Thymus (tissue), 11 donors: Measurements from ENCODE around the gene GNAZ. TPM values are rescaled to one million over a fixed set of nuclear protein-coding genes. Genes with fewer than 3 reads are reported as not detected.

Experiments used
- DNase-seq, 9 donors: peaks; one replicate each; pipeline ENCODE4 v3.0.0-alpha.2; 2013; ENCODE audit warnings: low spot score in 9 of 9, low read depth in 6 of 9, missing footprints in 1 of 9
- H3K27ac ChIP-seq, 2 donors: one replicate each; pipeline ENCODE4 v1.5.1; 2013; ENCODE audit warnings: control low read depth in 1 of 2, low read depth in 1 of 2, low read length in 1 of 2, mild to moderate bottlenecking in 1 of 2, moderate library complexity in 1 of 2
- H3K27me3 ChIP-seq, 2 donors: one replicate each; pipeline ENCODE4 v1.5.1; 2013; ENCODE audit warnings: low read length in 1 of 2; ENCODE audit not compliant: control insufficient read depth in 2 of 2, insufficient read depth in 1 of 2
- H3K36me3 ChIP-seq, 2 donors: one replicate each; pipeline ENCODE4 v1.5.1; 2013; ENCODE audit warnings: low read length in 1 of 2, mild to moderate bottlenecking in 1 of 2, moderate library complexity in 1 of 2; ENCODE audit not compliant: control insufficient read depth in 2 of 2, insufficient read depth in 2 of 2
- H3K4me1 ChIP-seq, 2 donors: one replicate each; pipeline ENCODE4 v1.5.1; 2013; ENCODE audit warnings: low read length in 2 of 2; ENCODE audit not compliant: control insufficient read depth in 2 of 2, insufficient read depth in 2 of 2
- H3K4me3 ChIP-seq, 2 donors: one replicate each; pipeline ENCODE4 v1.5.1; 2013; ENCODE audit warnings: low read length in 2 of 2, control low read depth in 1 of 2, mild to moderate bottlenecking in 1 of 2
- H3K9me3 ChIP-seq, 2 donors: one replicate each; pipeline ENCODE4 v1.5.1; 2013; ENCODE audit warnings: low read length in 1 of 2, mild to moderate bottlenecking in 1 of 2; ENCODE audit not compliant: control insufficient read depth in 2 of 2, insufficient read depth in 1 of 2
- WGBS: extraction: QIAGEN DNeasy Blood & Tissue Kit; methylation state at CpG from one replicate; pipeline ENCODE4 v1.1.7; 2013; 5-methylcytosine and 5-hydroxymethylcytosine counted together
- polyA plus RNA-seq: library from polyadenylated mRNA; stranded (reverse); fragments of 200-250 nt; gene quantifications from one replicate; pipeline ENCODE4 v1.2.3, GENCODE V29; 2013
- total RNA-seq: library from RNA; stranded (reverse); fragments of 120-200 nt; gene quantifications from one replicate; pipeline ENCODE4 v1.2.4, GENCODE V29; 2013
- donor health status: healthy.

Gene GNAZ
- total and polyA plus RNA-seq, 2 donors, result 0.66 to 1.1 TPM

DNA sequence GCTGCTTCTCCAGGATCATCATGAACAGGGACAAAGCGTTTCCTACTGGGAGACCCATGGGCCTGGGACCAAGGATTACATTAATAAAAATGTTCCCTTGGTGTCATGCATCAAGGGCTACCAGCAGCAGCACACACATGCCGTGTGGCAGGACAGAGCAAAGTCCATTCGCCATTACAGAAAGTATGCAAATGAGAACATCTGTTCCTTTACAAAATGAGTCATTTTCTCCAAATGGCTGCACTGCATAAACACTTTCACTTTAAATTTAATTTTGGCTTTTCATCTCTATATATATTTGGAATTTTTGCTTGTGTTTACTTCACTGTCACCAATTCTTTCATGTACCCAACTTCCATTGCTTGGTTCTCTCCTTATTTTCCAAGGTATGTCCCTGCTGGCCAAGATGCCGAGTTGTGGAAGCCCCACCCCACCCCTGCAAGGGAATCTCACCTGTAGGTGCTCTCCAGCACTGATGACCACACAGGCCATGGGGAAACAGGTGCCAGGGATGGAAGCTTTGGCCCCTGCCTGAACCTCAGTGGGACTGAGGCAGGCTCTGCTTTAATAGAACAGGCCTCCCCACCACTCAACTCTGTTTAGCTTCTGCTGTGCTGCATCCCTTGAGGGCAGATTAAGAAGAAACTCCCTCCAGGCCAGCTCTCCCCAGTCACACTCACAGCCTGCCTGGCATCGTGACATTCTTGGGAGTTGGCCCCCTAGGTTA lies 15.6 kb upstream of the GNAZ start:
- WGBS, result 96% methylated on average over 5 of the region's 5 CpGs
- no peak for DNase-seq
- peaks cover 0 to 14% of the 10 kb centered on the region in 2 donors for H3K27me3 ChIP-seq
- no peak overlapping the region for H3K4me3 ChIP-seq
- peaks cover 0 to 8% of the 10 kb centered on the region in 2 donors for H3K9me3 ChIP-seq
- H3K4me1 ChIP-seq, result no peaks in the 10 kb centered on the region
- H3K27ac ChIP-seq, result no peak overlapping the region
- H3K36me3 ChIP-seq, result no peaks in the 10 kb centered on the region

DNA sequence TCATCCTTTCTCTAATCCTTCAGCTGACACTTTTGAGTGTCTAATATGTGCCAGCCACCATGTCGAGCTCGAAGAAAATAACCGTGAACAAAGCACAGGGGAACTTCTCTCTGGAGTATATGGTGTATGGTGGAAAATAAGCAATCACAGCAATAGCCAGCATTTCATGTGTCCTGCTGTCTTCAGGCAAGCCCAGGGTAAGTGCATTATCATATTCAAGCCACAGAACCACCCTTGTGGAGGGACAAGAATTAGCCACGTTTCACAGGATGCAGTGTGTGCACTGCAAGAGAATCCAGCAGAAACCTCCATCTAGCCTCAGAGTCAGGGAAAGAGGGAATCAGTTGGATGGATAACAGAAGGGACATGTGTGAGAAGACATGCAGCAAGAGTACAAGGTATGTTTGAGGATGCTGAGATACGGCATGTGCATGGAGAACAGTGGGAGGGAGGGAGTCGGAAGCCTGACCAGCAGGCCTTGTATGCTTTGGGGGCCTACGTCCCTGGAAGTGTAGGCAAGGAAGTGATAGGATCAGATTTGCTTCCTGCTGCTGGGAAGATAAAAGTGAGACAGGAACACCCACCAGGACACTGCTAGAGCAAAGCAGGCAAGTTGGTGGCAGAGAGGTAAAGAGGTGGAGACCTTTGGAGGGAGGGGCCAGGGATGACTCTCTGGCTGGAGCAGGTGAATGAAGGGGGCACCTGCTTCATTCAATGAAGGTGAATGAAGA lies 14.7 kb upstream of the GNAZ start:
- DNase-seq, result no peak
- H3K27ac ChIP-seq, result no peak overlapping the region
- peaks cover 0 to 14% of the 10 kb centered on the region in 2 donors for H3K27me3 ChIP-seq
- no peak overlapping the region for H3K4me3 ChIP-seq
- no peaks in the 10 kb centered on the region for H3K4me1 ChIP-seq
- no peaks in the 10 kb centered on the region for H3K36me3 ChIP-seq
- 82% methylated on average over 7 of the region's 7 CpGs for WGBS
- H3K9me3 ChIP-seq, result peaks cover 0 to 8% of the 10 kb centered on the region in 2 donors

DNA sequence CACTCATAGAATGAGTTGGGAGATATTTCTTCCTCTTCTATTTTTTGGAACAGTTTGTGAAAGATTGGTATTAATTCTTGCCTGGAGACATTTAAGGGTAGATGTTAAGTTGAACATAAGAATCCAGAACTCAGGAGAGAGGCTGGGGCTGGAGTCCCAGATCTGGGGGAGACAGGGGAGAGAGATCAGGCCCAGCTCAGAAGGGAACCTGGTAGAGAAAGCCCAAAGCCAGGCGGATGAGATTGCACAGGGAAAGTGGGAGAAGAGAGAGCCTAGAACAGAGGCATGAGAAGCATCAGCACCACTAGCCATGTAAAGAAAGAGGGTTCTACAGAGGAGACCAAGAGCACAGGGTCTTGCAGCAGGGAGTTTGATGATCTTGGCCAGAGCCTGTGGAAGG lies 13.0 kb upstream of the GNAZ start:
- no peaks in the 10 kb centered on the region for H3K4me1 ChIP-seq
- no peaks in the 10 kb centered on the region for H3K36me3 ChIP-seq
- WGBS, result 61% methylated on average over 1 of the region's 1 CpG
- peaks cover 0 to 14% of the 10 kb centered on the region in 2 donors for H3K27me3 ChIP-seq
- no peak overlapping the region for H3K4me3 ChIP-seq
- peaks cover 0 to 8% of the 10 kb centered on the region in 2 donors for H3K9me3 ChIP-seq
- H3K27ac ChIP-seq, result no peak overlapping the region
- no peak for DNase-seq

DNA sequence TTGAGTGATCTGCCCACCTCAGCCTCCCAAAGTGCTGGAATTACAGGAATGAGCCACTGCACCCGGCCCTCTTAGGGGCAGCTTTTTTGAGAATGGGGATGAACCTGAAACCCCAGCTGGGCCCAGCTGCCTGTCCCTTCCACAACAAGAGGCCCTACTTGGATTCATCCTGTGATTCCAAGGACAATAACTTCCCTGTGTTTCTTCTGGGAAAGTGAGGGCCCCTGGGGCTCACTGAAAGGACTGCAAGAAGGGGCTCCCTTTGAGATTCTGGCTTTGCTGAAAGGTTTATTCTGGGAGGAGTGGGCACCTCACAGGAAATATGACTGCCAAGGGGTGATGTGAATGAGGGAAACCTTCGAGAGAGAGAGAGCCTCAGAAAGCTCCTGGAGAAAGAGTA lies 12.3 kb upstream of the GNAZ start:
- H3K4me3 ChIP-seq, result no peak overlapping the region
- H3K4me1 ChIP-seq, result no peaks in the 10 kb centered on the region
- peaks cover 0 to 8% of the 10 kb centered on the region in 2 donors for H3K9me3 ChIP-seq
- 80% methylated on average over 2 of the region's 2 CpGs for WGBS
- DNase-seq, result no peak
- H3K27ac ChIP-seq, result no peak overlapping the region
- H3K36me3 ChIP-seq, result no peaks in the 10 kb centered on the region
- H3K27me3 ChIP-seq, result peaks cover 0 to 13% of the 10 kb centered on the region in 2 donors

DNA sequence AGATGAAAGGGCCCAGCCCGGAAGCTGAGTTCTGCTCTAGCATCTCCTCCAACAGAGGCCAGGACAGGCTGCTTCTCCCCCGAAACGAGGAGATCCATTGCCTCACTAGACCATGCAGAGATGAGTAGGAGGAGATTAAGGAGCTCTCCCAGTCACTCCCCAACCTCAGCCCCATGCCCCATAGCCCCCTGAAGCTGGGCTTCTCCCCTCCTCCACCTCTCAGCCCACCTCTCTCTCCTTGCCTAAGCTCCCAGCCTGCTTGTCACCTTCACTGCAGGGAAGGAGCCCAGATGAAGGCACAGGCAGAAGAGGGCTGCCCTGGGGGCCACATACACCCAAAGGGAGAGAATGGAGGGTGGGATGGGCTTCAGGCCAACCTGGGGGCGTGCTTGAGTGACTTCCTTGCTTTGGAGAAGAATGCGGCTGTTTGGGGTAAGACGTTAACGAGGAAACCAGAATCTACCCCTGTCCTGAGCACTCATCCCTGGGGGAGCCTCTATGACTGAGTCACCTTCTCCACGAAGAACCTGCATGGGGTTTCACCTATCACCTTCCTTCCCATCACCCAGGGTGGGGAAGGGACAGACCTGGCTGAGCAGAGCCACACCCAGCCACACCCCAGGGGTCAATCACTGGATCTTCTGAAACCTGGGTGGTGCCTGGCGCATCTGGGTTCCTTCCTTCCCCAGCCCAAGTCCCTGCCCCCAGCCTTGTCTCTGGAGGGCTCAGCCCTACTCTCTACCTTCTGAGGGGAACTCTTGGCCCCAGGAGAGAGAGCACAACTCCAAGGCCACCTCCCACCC lies 11.6 kb upstream of the GNAZ start:
- Histone ChIP-seq H3K27ac (no peak overlapping the region), H3K4me3 (no peak overlapping the region), H3K9me3 (peaks cover 0 to 8% of the 10 kb centered on the region in 2 donors), H3K36me3 (no peaks in the 10 kb centered on the region), H3K4me1 (no peaks in the 10 kb centered on the region), H3K27me3 (peaks cover 0 to 8% of the 10 kb centered on the region in 2 donors)
- no peak for DNase-seq
- WGBS, result 89% methylated on average over 9 of the region's 9 CpGs

DNA sequence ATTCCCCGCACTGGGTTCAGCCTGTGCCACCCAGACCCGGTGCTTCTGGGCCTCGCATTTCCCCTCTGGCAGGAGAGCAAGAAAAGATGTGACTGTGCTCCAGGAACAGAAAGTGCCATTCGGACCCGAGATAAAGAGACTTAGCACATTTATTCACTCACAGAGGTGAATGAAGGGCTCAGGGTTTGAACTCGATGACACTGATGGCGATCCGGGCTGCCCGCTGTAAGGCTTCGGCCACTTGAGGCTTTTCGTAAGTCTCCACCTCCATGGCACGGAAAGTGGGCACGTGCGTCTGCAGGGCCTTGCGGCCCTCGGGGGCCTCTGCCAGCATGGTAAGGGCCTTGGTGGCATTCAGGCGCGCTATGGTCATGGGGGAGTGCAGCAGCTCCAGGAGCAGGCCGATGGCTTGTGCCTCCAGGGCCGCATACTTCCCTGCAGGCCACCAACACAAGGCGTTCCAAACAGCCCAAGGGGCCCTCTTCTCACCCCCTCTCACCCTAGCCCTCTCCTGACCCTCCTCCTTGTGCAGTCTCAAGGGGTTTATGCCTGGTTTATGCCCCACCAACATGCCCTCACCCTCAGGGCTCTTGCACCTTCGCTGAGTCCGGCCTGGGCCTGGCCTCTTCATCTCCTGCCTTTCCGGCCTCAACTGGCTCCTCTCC lies 10.9 kb upstream of the GNAZ start:
- H3K4me3 ChIP-seq, result no peak overlapping the region
- no peaks in the 10 kb centered on the region for H3K4me1 ChIP-seq
- H3K36me3 ChIP-seq, result no peaks in the 10 kb centered on the region
- no peak overlapping the region for H3K27ac ChIP-seq
- no peak for DNase-seq
- H3K9me3 ChIP-seq, result peaks cover 0 to 8% of the 10 kb centered on the region in 2 donors
- peaks cover 0 to 7% of the 10 kb centered on the region in 2 donors for H3K27me3 ChIP-seq
- WGBS, result 96% methylated on average over 24 of the region's 24 CpGs

DNA sequence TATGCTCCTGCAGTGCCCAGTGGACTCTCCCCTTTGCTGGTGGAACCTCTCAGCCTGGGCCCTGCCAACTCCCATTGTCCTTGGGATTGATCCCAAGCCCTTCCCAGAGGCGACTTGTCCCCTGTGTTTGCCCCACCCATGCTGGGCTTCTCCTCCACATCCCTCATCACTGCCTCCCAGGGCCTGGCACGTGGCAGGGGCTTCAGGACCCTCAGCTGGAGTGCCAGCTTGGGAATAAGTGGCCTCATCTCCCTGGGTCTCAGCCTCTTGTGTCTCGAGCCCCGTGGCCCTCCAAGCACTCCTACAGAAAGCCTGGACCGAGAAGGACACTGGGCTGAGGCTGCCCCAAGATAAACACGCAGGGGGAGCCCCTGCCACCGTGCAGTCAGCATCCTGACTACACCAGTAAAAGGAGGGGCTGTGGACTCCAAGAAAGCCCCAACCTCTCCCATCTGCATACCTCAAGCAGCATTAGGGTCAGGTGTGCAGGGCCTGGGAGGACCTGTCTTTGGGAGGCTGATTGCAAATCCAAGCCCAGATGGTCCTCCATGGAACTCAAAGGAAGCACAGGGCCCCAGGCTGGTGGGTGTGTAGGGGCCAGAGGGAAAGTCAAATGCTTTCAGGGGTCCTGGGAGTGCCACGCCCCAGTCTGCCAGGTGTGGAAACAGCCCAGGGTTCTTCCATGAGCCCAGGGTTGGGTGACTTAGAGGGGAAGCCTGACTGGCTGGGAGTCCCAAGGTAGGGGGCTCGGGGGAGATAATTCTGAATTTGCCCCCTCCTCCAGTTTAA lies 9.5 kb upstream of the GNAZ start:
- DNase-seq, result no peak
- Histone ChIP-seq H3K9me3 (peaks cover 0 to 6% of the 10 kb centered on the region in 2 donors), H3K4me1 (no peaks in the 10 kb centered on the region), H3K27ac (no peak overlapping the region), H3K27me3 (peaks cover 0 to 3% of the 10 kb centered on the region in 2 donors), H3K4me3 (no peak overlapping the region), H3K36me3 (no peaks in the 10 kb centered on the region)
- 92% methylated on average over 9 of the region's 9 CpGs for whole genome bisulfite sequencing

DNA sequence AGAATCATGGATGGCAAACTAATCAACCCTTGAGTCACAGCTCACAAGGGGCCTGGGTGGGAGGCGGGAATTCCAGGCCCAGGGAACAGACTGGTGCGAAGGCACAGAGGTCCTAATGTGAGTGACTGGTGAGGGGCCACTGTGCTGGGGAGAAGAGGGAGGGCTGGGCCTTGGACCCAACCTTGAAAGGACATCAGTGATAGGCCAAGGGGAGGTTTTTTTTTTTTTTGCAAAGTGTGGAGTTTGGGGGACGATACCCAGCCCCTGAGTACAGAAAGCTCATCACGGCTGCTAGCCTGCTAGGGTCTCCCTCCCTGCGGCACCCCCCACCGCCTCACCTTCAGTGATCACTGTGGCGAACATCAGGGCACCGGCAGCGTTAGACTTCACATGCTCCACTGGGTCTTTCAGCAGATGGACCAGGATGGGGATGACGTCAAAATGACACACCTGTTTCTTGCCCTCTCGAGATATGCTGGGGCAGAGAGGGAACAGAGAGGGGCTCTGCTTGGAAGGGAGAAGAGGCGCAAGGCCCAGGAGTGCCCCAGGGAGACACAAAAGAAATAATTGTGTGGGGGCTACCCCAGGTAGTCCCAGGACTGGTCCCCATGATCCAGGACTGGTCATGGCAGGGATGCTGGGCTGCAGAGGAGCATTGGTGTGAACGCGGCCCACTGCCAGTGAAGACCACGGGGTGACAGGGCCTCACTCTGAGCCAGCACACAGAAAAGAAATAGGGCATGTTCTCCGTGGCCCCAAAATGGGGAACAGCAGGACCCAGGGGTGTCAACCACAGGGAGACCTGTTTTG lies 8.6 kb upstream of the GNAZ start:
- Histone ChIP-seq H3K36me3 (no peaks in the 10 kb centered on the region), H3K9me3 (peaks cover 0 to 5% of the 10 kb centered on the region in 2 donors), H3K4me3 (no peak overlapping the region), H3K27me3 (peaks cover 0 to 5% of the 10 kb centered on the region in 2 donors), H3K27ac (no peak overlapping the region), H3K4me1 (no peaks in the 10 kb centered on the region)
- WGBS, result 96% methylated on average over 16 of the region's 16 CpGs
- DNase-seq, result no peak
